ENCODE measurements around the gene FN1. TPM values are rescaled to one million over a fixed set of nuclear protein-coding genes. Genes with fewer than 3 reads are reported as not detected.

FN1 gene
- total and polyA plus RNA-seq, 2 donors (not counting 1 experiment from before 2014, with no cell fraction given), result 3,629 to 5,906 TPM

DNA sequence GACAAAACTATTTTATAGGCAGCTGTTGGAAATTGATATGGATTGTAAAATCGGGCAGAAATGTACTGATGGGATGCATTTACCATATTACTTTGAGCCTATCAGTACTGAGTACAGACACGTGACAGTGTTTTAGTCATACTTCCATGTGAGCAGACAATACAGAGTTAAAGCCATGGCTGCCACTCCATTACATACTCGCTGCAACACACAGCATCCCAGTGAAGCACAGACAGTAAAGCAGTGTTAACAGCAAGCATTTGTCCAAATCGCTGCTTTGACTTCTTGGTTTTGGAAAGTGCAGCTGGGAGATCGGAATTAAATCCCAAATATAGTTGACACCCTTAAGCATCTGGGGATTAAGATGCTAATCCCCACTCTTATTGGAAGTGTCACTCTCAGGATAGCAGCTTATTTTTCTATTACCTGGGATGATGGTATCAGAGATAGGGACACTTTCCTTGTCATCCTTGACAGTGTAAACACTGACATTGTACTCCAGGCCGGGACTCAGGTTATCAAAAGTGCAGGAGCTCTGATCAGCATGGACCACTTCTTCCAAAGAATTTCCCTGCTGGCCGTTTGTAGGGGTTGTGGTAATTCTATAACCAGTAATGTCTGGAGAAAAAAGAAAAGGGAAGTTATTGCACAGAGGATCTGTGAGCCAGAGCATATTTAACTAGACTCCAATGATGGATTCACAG lies 41.6 kb downstream of the FN1 start:
- Histone ChIP-seq H3K4me3 (replicated peaks in 1 of 4; ENCODE audit: control extremely low read depth in 1 of 4, insufficient read depth in 1 of 4, low read depth in 3 of 4, low read length in 4 of 4) (no peak overlapping the region), H3K9me3 (ENCODE audit: control insufficient read depth, insufficient read depth, low read depth, low read length) (no peaks in the 10 kb centered on the region), H4K20me1 (ENCODE audit: control insufficient read depth, extremely low read depth, insufficient read depth, low read length) (no peaks in the 10 kb centered on the region), H3K4me2 (ENCODE audit: extremely low read depth, insufficient read depth, low read length) (no peak overlapping the region), H3K9ac (ENCODE audit: insufficient read depth, low read length) (no peak overlapping the region), H3K27ac (ENCODE audit: insufficient read depth, low read length) (no peak overlapping the region), H3K36me3 (ENCODE audit: control insufficient read depth, insufficient read depth, low read length) (peaks cover 47% of the 10 kb centered on the region), H3K4me1 (ENCODE audit: control insufficient read depth, extremely low read depth, insufficient read depth, low read length) (peaks cover 17% of the 10 kb centered on the region), H3K79me2 (ENCODE audit: control insufficient read depth, insufficient read depth, low read length) (peaks cover 16% of the 10 kb centered on the region), H2AFZ (ENCODE audit: low read length) (no peak overlapping the region), H3K27me3 (ENCODE audit: control insufficient read depth, insufficient read depth, low read length) (no peaks in the 10 kb centered on the region)
- TF ChIP-seq EZH2 (IDR thresholded peaks at IDR 0.05; ENCODE audit: low read length, missing control alignments), result no peak
- TF ChIP-seq CTCF (conservative IDR thresholded peaks at IDR 0.05 in 1 of 2, IDR thresholded peaks at IDR 0.05 in 1 of 2; ENCODE audit: low read depth in 1 of 2, low read length in 2 of 2), result no peak
- DNase-seq (ENCODE audit: low read depth in 2 of 2), result no peak

GRCh38 chr2:215392687-215393270 lies 43.1 kb downstream of the FN1 start:
- Histone ChIP-seq H3K36me3 (ENCODE audit: control insufficient read depth, insufficient read depth, low read length) (peaks cover 44% of the 10 kb centered on the region), H2AFZ (ENCODE audit: low read length) (no peak overlapping the region), H3K4me2 (ENCODE audit: extremely low read depth, insufficient read depth, low read length) (no peak overlapping the region), H3K27me3 (ENCODE audit: control insufficient read depth, insufficient read depth, low read length) (no peaks in the 10 kb centered on the region), H4K20me1 (ENCODE audit: control insufficient read depth, extremely low read depth, insufficient read depth, low read length) (no peaks in the 10 kb centered on the region), H3K9me3 (ENCODE audit: control insufficient read depth, insufficient read depth, low read depth, low read length) (no peaks in the 10 kb centered on the region), H3K27ac (ENCODE audit: insufficient read depth, low read length) (no peak overlapping the region), H3K9ac (ENCODE audit: insufficient read depth, low read length) (no peak overlapping the region), H3K4me1 (ENCODE audit: control insufficient read depth, extremely low read depth, insufficient read depth, low read length) (peaks cover 6% of the 10 kb centered on the region), H3K79me2 (ENCODE audit: control insufficient read depth, insufficient read depth, low read length) (peaks cover 12% of the 10 kb centered on the region), H3K4me3 (replicated peaks in 1 of 4; ENCODE audit: control extremely low read depth in 1 of 4, insufficient read depth in 1 of 4, low read depth in 3 of 4, low read length in 4 of 4) (no peak overlapping the region)
- DNase-seq (ENCODE audit: low read depth in 2 of 2), result no peak
- no peak for TF ChIP-seq EZH2 (IDR thresholded peaks at IDR 0.05; ENCODE audit: low read length, missing control alignments)
- no peak for TF ChIP-seq CTCF (conservative IDR thresholded peaks at IDR 0.05 in 1 of 2, IDR thresholded peaks at IDR 0.05 in 1 of 2; ENCODE audit: low read depth in 1 of 2, low read length in 2 of 2)

GRCh38 chr2:215392164-215392563 lies 43.7 kb downstream of the FN1 start:
- Histone ChIP-seq H2AFZ (ENCODE audit: low read length) (no peak overlapping the region), H3K36me3 (ENCODE audit: control insufficient read depth, insufficient read depth, low read length) (peaks cover 45% of the 10 kb centered on the region), H4K20me1 (ENCODE audit: control insufficient read depth, extremely low read depth, insufficient read depth, low read length) (no peaks in the 10 kb centered on the region), H3K27ac (ENCODE audit: insufficient read depth, low read length) (no peak overlapping the region), H3K4me3 (replicated peaks in 1 of 4; ENCODE audit: control extremely low read depth in 1 of 4, insufficient read depth in 1 of 4, low read depth in 3 of 4, low read length in 4 of 4) (no peak overlapping the region), H3K4me1 (ENCODE audit: control insufficient read depth, extremely low read depth, insufficient read depth, low read length) (peaks cover 3% of the 10 kb centered on the region), H3K79me2 (ENCODE audit: control insufficient read depth, insufficient read depth, low read length) (peaks cover 11% of the 10 kb centered on the region), H3K4me2 (ENCODE audit: extremely low read depth, insufficient read depth, low read length) (no peak overlapping the region), H3K9ac (ENCODE audit: insufficient read depth, low read length) (no peak overlapping the region), H3K27me3 (ENCODE audit: control insufficient read depth, insufficient read depth, low read length) (no peaks in the 10 kb centered on the region), H3K9me3 (ENCODE audit: control insufficient read depth, insufficient read depth, low read depth, low read length) (no peaks in the 10 kb centered on the region)
- DNase-seq (ENCODE audit: low read depth in 2 of 2), result no peak
- TF ChIP-seq EZH2 (IDR thresholded peaks at IDR 0.05; ENCODE audit: low read length, missing control alignments) (no peak), CTCF (conservative IDR thresholded peaks at IDR 0.05 in 1 of 2, IDR thresholded peaks at IDR 0.05 in 1 of 2; ENCODE audit: low read depth in 1 of 2, low read length in 2 of 2) (no peak)
